Colonic mucosa (tissue), 4 donors: ENCODE measurements around the gene ITLN2. TPM values are rescaled to one million over a fixed set of nuclear protein-coding genes. Genes with fewer than 3 reads are reported as not detected.
A peak's percentile ranks its signal among the peaks of the same experiment; 100 is the strongest.

Experiments used
- DNase-seq: peaks from one replicate; pipeline ENCODE4 v3.0.0-alpha.2; 2020
- H3K27ac ChIP-seq: fragments of 200-600 bp; one replicate; pipeline ENCODE4 v1.8.0; 2021
- H3K27me3 ChIP-seq: fragments of 200-600 bp; one replicate; pipeline ENCODE4 v1.8.0; 2021
- H3K36me3 ChIP-seq: fragments of 200-600 bp; one replicate; pipeline ENCODE4 v1.8.0; 2021
- H3K4me1 ChIP-seq: fragments of 200-600 bp; one replicate; pipeline ENCODE4 v1.8.0; 2021; ENCODE audit warnings: mild to moderate bottlenecking
- H3K4me3 ChIP-seq: fragments of 200-600 bp; one replicate; pipeline ENCODE4 v1.8.0; 2021
- H3K9ac ChIP-seq, 2 donors: one replicate each; pipeline ENCODE4 v1.7.0; 2013; ENCODE audit warnings: control low read depth in 2 of 2, low read depth in 2 of 2, low read length in 2 of 2
- H3K9me3 ChIP-seq: fragments of 200-600 bp; one replicate; pipeline ENCODE4 v1.8.0; 2021
- CTCF ChIP-seq: fragments of 200-600 bp; IDR thresholded peaks from one replicate; pipeline ENCODE4 v1.8.0; 2022; ENCODE audit warnings: antibody characterized with exemption, mild to moderate bottlenecking
- intact Hi-C: fragments of 100-400 bp; cut with DNase I; formaldehyde crosslinking; loops from one replicate; pipeline ENCODE4 v1.14.1; 2022
- total RNA-seq, 2 donors: library from RNA; stranded (reverse); fragmentation: NEBNext Ultra II Directional in 1 of 2; extraction: Animal tissue kit (Norgen Biotek cat#: 25700) in 1 of 2; gene quantifications; one replicate each; pipeline ENCODE4 v1.2.1, GENCODE V29; 2021
- donor health status: healthy.
- donor health status: DM: no; HTN: no; CAD: no.
- donor health status: DM: no; HTN: no; CAD: no.

Gene ITLN2
- total RNA-seq = not detected

DNA sequence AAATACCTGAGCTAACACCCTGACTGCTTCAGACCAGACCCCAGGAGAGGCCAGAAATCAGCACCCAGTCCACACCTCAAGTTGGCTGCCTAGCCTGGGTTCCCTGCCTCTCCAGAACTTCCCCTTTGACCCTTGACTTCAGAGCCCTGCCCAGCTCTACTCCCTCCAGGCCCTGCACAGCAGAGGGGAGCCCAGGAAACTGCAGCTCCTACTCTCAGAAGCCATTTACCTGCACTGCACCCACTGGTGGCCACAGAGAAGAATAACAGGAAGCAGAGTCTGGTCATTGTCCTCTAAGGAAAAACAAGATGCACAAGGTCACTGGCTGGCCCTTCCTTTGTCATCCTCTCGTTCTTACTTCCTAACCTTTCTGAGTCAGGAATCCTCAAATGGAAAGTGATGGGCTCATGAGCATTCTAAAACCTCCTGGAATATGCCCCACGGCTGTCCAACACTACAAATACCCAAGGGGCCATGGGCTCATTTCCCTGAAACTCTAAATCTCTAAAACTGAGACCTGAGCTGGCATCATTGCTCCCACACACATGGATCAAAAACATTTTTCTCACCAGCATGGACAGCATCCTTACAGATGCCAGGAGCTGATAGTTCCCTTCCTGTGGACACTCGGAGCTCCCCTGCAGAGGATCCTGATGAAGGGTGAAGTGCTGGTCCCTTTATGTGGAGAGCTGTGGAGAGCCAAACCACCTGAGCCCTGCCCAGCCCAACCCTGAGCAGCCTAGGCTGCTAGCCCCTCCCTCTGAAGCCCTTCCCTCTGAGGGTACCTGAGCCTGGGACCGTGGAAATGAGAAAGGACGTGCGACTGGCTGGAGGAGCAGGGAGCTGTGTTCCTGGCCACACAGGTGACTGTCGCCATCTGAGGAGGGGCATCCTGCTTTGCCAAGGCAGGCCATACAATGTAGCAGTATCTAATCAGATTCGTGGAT, at the start of gene ITLN2:
Gene ITLN2 (minus strand): TSS at position 652 of the 947 bp plus-strand sequence. CDS start 68 bp downstream, at position 584.
- DNase-seq = peak; percentile 30
- no peaks in the 10 kb centered on the region for H3K36me3 ChIP-seq
- no peaks in the 10 kb centered on the region for H3K9me3 ChIP-seq
- peak; percentile 55 for TF ChIP-seq CTCF
- intact Hi-C loops = no loop called here
- H3K4me1 ChIP-seq = no peaks in the 10 kb centered on the region
- H3K27me3 ChIP-seq = no peaks in the 10 kb centered on the region
- no peak within 1 kb of the TSS for H3K27ac ChIP-seq
- H3K4me3 ChIP-seq = no peak within 1 kb of the TSS
- no peak within 1 kb of the TSS for H3K9ac ChIP-seq

- Histone ChIP-seq H3K27me3 (no peaks in the 10 kb centered on the region), H3K27ac (no peak overlapping the region), H3K4me1 (peaks cover 4% of the 10 kb centered on the region), H3K36me3 (peaks cover 9% of the 10 kb centered on the region), H3K4me3 (no peak overlapping the region), H3K9me3 (no peaks in the 10 kb centered on the region), H3K9ac (no peak overlapping the region)
- DNase-seq = no peak
- intact Hi-C loops = no loop called here
- no peak for TF ChIP-seq CTCF
Observed at GRCh38 chr1:161001525-161001924, 46.9 kb upstream of the ITLN2 start.

GRCh38 chr1:161000736-161001480, 46.3 kb upstream of the ITLN2 start:
- Histone ChIP-seq H3K27me3 (no peaks in the 10 kb centered on the region), H3K27ac (no peak overlapping the region), H3K4me1 (no peaks in the 10 kb centered on the region), H3K9ac (no peak overlapping the region), H3K9me3 (no peaks in the 10 kb centered on the region), H3K4me3 (no peak overlapping the region), H3K36me3 (peaks cover 9% of the 10 kb centered on the region)
- DNase-seq = no peak
- TF ChIP-seq CTCF = no peak
- intact Hi-C loops = no loop called here

GRCh38 chr1:160999376-160999775, 44.8 kb upstream of the ITLN2 start:
- H3K9me3 ChIP-seq = no peaks in the 10 kb centered on the region
- intact Hi-C loops = loop anchor here (5.0 to 10.0 kb wide), 2 partner anchors 45 to 98 kb away; partner anchors contain the start of genes KLHDC9 and USF1
- no peak overlapping the region for H3K27ac ChIP-seq
- no peaks in the 10 kb centered on the region for H3K4me1 ChIP-seq
- H3K27me3 ChIP-seq = no peaks in the 10 kb centered on the region
- no peak for DNase-seq
- no peak overlapping the region for H3K9ac ChIP-seq
- H3K4me3 ChIP-seq = no peak overlapping the region
- peaks cover 9% of the 10 kb centered on the region for H3K36me3 ChIP-seq
- TF ChIP-seq CTCF = no peak

DNA sequence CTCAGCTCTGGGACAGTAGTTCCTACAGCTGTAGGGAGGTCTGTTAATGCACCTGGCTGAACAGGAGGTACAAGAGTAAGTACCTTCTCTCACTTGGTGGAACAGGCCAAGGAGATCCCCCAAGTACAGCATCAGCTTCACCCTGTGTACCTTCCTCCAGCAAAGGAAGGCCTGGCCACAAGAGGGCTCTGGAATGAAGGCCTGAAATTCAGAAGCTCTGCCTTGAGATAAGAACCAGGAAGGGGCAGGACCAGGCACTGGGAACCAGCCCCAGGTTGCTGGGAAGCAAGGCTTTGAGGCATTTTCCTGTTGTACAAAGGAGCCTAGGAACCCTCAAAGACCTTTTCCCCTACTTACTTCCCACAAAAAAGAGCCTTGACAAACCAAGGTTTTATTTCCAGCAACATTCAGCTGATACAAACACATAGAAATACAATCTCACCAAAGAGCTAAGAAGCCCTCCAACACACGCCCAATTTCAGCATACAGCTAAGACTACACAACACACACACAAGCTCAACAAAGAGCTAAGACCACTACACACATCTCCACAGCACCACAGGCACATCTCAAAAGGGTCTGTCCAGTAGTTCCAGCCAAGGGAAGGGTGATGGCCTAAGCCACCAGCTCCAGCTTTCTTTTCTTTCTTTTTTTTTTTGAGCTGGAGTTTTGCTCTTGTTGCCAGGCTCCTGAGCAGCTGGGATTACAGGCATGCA, 42.9 kb upstream of the ITLN2 start:
- H3K27ac ChIP-seq = peak overlapping the region; percentile 63
- H3K9ac ChIP-seq = peak overlapping the region in 1 of 2 donors; percentile 19
- H3K4me1 ChIP-seq = no peaks in the 10 kb centered on the region
- intact Hi-C loops = loop anchor here (5.0 to 10.0 kb wide), 2 partner anchors 47 to 100 kb away; partner anchors contain the start of genes KLHDC9 and USF1
- TF ChIP-seq CTCF = peak; percentile 58
- no peak overlapping the region for H3K4me3 ChIP-seq
- H3K36me3 ChIP-seq = peaks cover 9% of the 10 kb centered on the region
- peak; percentile 79 for DNase-seq
- H3K27me3 ChIP-seq = no peaks in the 10 kb centered on the region
- H3K9me3 ChIP-seq = no peaks in the 10 kb centered on the region
